ENCODE measurements around the gene NANS. TPM values are rescaled to one million over a fixed set of nuclear protein-coding genes. Genes with fewer than 3 reads are reported as not detected.

The NANS gene
- total RNA-seq, 1 experiment from 2014 or later = 40.4 TPM

GRCh38 chr9:98099346-98099745 lies 42.8 kb downstream of the NANS start:
- Mint-ChIP-seq H3K27me3 (ENCODE audit: low read depth) (no peaks in the 10 kb centered on the region), H3K36me3 (ENCODE audit: insufficient read depth in 1 of 3, low read depth in 3 of 3) (peaks cover 0 to 15% (median 8%) of the 10 kb centered on the region in 3 experiments; a peak in 4 of 7 replicates), H3K9me3 (no peaks in the 10 kb centered on the region), H3K27ac (no peak overlapping the region), H3K4me1 (peaks cover 12 to 17% of the 10 kb centered on the region in 2 experiments), H3K4me3 (no peak overlapping the region)
- Histone ChIP-seq H3K4me2 (ENCODE audit: insufficient read depth, insufficient read length, low read length) (no peak overlapping the region), H3K23ac (ENCODE audit: insufficient read length, low read depth, low read length) (no peak overlapping the region), H2AFZ (ENCODE audit: low read length) (no peak overlapping the region), H2BK15ac (ENCODE audit: low read depth, low read length) (no peak overlapping the region), H3T11ph (ENCODE audit: low read length) (no peak overlapping the region), H3K79me2 (ENCODE audit: insufficient read depth, low read length) (no peaks in the 10 kb centered on the region), H3K4ac (ENCODE audit: low read depth, low read length) (no peak overlapping the region), H3K27me3 (ENCODE audit: insufficient read depth, low read length) (no peaks in the 10 kb centered on the region), H4K8ac (replicated peaks; ENCODE audit: insufficient read length, low read depth, low read length) (no peak overlapping the region), H2BK120ac (ENCODE audit: low read depth, low read length, poor library complexity, severe bottlenecking) (no peak overlapping the region), H2BK5ac (ENCODE audit: insufficient read length, low read length) (no peak overlapping the region), H2BK12ac (ENCODE audit: insufficient read length, low read depth, low read length) (no peak overlapping the region), H3K9me3 (ENCODE audit: control insufficient read depth, low read depth, low read length) (no peaks in the 10 kb centered on the region), H3K23me2 (ENCODE audit: insufficient read length, low read depth, low read length, poor library complexity, severe bottlenecking) (no peaks in the 10 kb centered on the region), H4K20me1 (ENCODE audit: control insufficient read depth, insufficient read depth, insufficient read length) (no peaks in the 10 kb centered on the region), H3K79me1 (ENCODE audit: insufficient read depth, low read depth, low read length, poor library complexity, severe bottlenecking) (no peaks in the 10 kb centered on the region), H2BK20ac (ENCODE audit: low read depth, low read length, poor library complexity, severe bottlenecking) (no peak overlapping the region), H3K4me1 (ENCODE audit: insufficient read depth, low read length) (no peaks in the 10 kb centered on the region), H3K9ac (ENCODE audit: extremely low read depth, insufficient read length, low read length) (no peak overlapping the region), H2AK5ac (ENCODE audit: insufficient read length, low read length) (no peak overlapping the region), H3K14ac (ENCODE audit: insufficient read depth, low read length) (no peak overlapping the region), H3K56ac (ENCODE audit: insufficient read length, low read depth, low read length) (no peak overlapping the region), H4K91ac (ENCODE audit: insufficient read length, low read depth, low read length) (no peak overlapping the region), H4K5ac (ENCODE audit: insufficient read length, low read depth, low read length) (no peak overlapping the region), H3K18ac (ENCODE audit: insufficient read length, low read depth, low read length) (no peak overlapping the region), H3K27ac (ENCODE audit: insufficient read length, low read depth, low read length) (no peak overlapping the region)
- TF ChIP-seq, protein P1, sequence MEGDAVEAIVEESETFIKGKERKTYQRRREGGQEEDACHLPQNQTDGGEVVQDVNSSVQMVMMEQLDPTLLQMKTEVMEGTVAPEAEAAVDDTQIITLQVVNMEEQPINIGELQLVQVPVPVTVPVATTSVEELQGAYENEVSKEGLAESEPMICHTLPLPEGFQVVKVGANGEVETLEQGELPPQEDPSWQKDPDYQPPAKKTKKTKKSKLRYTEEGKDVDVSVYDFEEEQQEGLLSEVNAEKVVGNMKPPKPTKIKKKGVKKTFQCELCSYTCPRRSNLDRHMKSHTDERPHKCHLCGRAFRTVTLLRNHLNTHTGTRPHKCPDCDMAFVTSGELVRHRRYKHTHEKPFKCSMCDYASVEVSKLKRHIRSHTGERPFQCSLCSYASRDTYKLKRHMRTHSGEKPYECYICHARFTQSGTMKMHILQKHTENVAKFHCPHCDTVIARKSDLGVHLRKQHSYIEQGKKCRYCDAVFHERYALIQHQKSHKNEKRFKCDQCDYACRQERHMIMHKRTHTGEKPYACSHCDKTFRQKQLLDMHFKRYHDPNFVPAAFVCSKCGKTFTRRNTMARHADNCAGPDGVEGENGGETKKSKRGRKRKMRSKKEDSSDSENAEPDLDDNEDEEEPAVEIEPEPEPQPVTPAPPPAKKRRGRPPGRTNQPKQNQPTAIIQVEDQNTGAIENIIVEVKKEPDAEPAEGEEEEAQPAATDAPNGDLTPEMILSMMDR (conservative IDR thresholded peaks at IDR 0.05) = no peak
- no CpG with 5 or more reads among the region's 2 CpGs for WGBS (ENCODE audit: extremely low coverage, insufficient read length, low lambda C conversion rate)
- no peak for DNase-seq
